Measurements from ENCODE around the gene BCORL1.

The BCORL1 gene

GRCh38 chrX:130106071-130106470 is 123.6 kb downstream of the BCORL1 start:
- DNase-seq (ENCODE audit: low read depth), result no peak
- H3K4me3 ChIP-seq (ENCODE audit: low read depth, low read length), result no peak overlapping the region
- TF ChIP-seq CTCF (IDR thresholded peaks at IDR 0.05; ENCODE audit: insufficient read depth, low read depth, low read length, missing control alignments), result no peak

Measured in GM12865 (cell line).